ENCODE results near the gene SMTN. TPM values are rescaled to one million over a fixed set of nuclear protein-coding genes. Genes with fewer than 3 reads are reported as not detected.

Gene SMTN
- total and polyA plus RNA-seq, 7 experiments from 2014 or later: 1.1 to 14.9 (median 4.4) TPM

- intact Hi-C loops (cut with micrococcal nuclease): loop anchor here (1.0 to 10.0 kb wide), 20 partner anchors 22 to 798 kb away; partner anchors contain the start of genes LIMK2 (in 2 of the 2), SELENOM (in 2 of the 2), CASTOR1 (in 1 of the 2) and DEPDC5 (in 1 of the 2)
- peak overlapping the region in 7 of 9 donors; percentile 28 to 87 (median 65) for H3K27ac Mint-ChIP-seq
- ChIA-PET POLR2A (interaction anchor here (0.6 to 5.3 kb wide), 20 partner anchors 20 to 210 kb away, joined by 3 to 31 read pairs (median 4); partner anchors contain the start of genes MORC2, PIK3IP1, SELENOM and TUG1), CTCF (interaction anchor here (0.6 to 8.1 kb wide), 23 partner anchors 9 to 452 kb away, joined by 3 to 59 read pairs (median 4); partner anchors contain the start of genes SELENOM and SLC35E4)
- no peaks in the 10 kb centered on the region for H3K27me3 Mint-ChIP-seq
- Histone ChIP-seq H3K4me3 (ENCODE audit: low read length) (peak overlapping the region; percentile 87), H3K27me3 (ENCODE audit: control insufficient read depth in 2 of 2, insufficient read depth in 2 of 2, low read length in 2 of 2) (no peaks in the 10 kb centered on the region), H3K36me3 (ENCODE audit: control insufficient read depth in 2 of 3, insufficient read depth in 3 of 3, low read length in 3 of 3) (peaks cover 0 to 3% (median 0%) of the 10 kb centered on the region in 3 experiments), H3K27ac (ENCODE audit: low read depth, low read length) (peak overlapping the region; percentile 90), H3K9me3 (ENCODE audit: control insufficient read depth in 2 of 3, low read length in 3 of 3) (no peaks in the 10 kb centered on the region), H3K4me1 (ENCODE audit: control insufficient read depth in 2 of 2, insufficient read depth in 2 of 2, low read length in 2 of 2) (peaks cover 13 to 39% of the 10 kb centered on the region in 2 donors)
- peaks cover 26 to 43% (median 38%) of the 10 kb centered on the region in 7 donors for H3K4me1 Mint-ChIP-seq
- peak overlapping the region; percentile 81 to 92 (median 88) for H3K4me3 Mint-ChIP-seq
- peak; percentile 72 to 91 (median 81) for DNase-seq
- ATAC-seq: peak; percentile 89
- H3K36me3 Mint-ChIP-seq: no peaks in the 10 kb centered on the region
- no peaks in the 10 kb centered on the region for H3K9me3 Mint-ChIP-seq
Observed at GRCh38 chr22:31084811-31085492, 3.8 kb downstream of the SMTN start.

GRCh38 chr22:31085493-31085824, 4.3 kb downstream of the SMTN start:
- Histone ChIP-seq H3K4me1 (ENCODE audit: control insufficient read depth in 2 of 2, insufficient read depth in 2 of 2, low read length in 2 of 2) (peaks cover 13 to 38% of the 10 kb centered on the region in 2 donors), H3K36me3 (ENCODE audit: control insufficient read depth in 2 of 3, insufficient read depth in 3 of 3, low read length in 3 of 3) (peaks cover 0 to 3% (median 0%) of the 10 kb centered on the region in 3 experiments), H3K4me3 (ENCODE audit: low read length) (peak overlapping the region; percentile 87), H3K27ac (ENCODE audit: low read depth, low read length) (peak overlapping the region; percentile 90), H3K9me3 (ENCODE audit: control insufficient read depth in 2 of 3, low read length in 3 of 3) (no peaks in the 10 kb centered on the region), H3K27me3 (ENCODE audit: control insufficient read depth in 2 of 2, insufficient read depth in 2 of 2, low read length in 2 of 2) (no peaks in the 10 kb centered on the region)
- intact Hi-C loops (cut with micrococcal nuclease): loop anchor here (2.0 to 10.0 kb wide), 6 partner anchors 75 to 669 kb away; partner anchors contain the start of genes DEPDC5 (in 1 of the 2), DRG1 (in 1 of the 2), LIMK2 (in 1 of the 2) and PRR14L (in 1 of the 2)
- Mint-ChIP-seq H3K4me1 (peaks cover 25 to 42% (median 37%) of the 10 kb centered on the region in 7 donors), H3K27me3 (no peaks in the 10 kb centered on the region), H3K4me3 (peak overlapping the region; percentile 80 to 92 (median 88)), H3K27ac (peak overlapping the region in 4 of 9 donors; percentile 28 to 87 (median 48)), H3K36me3 (no peaks in the 10 kb centered on the region), H3K9me3 (no peaks in the 10 kb centered on the region)
- ChIA-PET CTCF (interaction anchor here (1.0 to 8.1 kb wide), 15 partner anchors 22 to 452 kb away, joined by 3 to 59 read pairs (median 4); partner anchors contain the start of genes SELENOM and SLC35E4), POLR2A (interaction anchor here (0.6 to 5.3 kb wide), 13 partner anchors 22 to 207 kb away, joined by 3 to 31 read pairs (median 5); partner anchors contain the start of genes MORC2, PIK3IP1, SELENOM and TUG1)
- no peak for DNase-seq
- no peak for ATAC-seq

GRCh38 chr22:31085928-31086327, 4.8 kb downstream of the SMTN start:
- ChIA-PET CTCF (interaction anchor here (1.2 to 8.1 kb wide), 6 partner anchors 119 to 195 kb away, joined by 3 to 59 read pairs (median 6); no protein-coding TSS in a partner anchor), POLR2A (interaction anchor here (1.8 to 3.7 kb wide), 3 partner anchors 134 to 146 kb away, joined by 5 to 21 read pairs (median 11); no protein-coding TSS in a partner anchor)
- no peaks in the 10 kb centered on the region for H3K36me3 Mint-ChIP-seq
- peak overlapping the region in 6 of 10 donors; percentile 10 to 92 (median 86) for H3K4me3 Mint-ChIP-seq
- H3K36me3 ChIP-seq (ENCODE audit: control insufficient read depth in 2 of 3, insufficient read depth in 3 of 3, low read length in 3 of 3): peaks cover 0 to 3% (median 0%) of the 10 kb centered on the region in 3 experiments
- no peak overlapping the region for H3K4me3 ChIP-seq (ENCODE audit: low read length)
- peaks cover 13 to 33% of the 10 kb centered on the region in 2 donors for H3K4me1 ChIP-seq (ENCODE audit: control insufficient read depth in 2 of 2, insufficient read depth in 2 of 2, low read length in 2 of 2)
- ATAC-seq (no peak), DNase-seq (no peak)
- H3K27ac ChIP-seq (ENCODE audit: low read depth, low read length): no peak overlapping the region
- H3K9me3 Mint-ChIP-seq: no peaks in the 10 kb centered on the region
- no peaks in the 10 kb centered on the region for H3K27me3 Mint-ChIP-seq
- intact Hi-C loops (cut with micrococcal nuclease): loop anchor here (2.0 to 10.0 kb wide), 6 partner anchors 75 to 669 kb away; partner anchors contain the start of genes DEPDC5 (in 1 of the 2), DRG1 (in 1 of the 2), LIMK2 (in 1 of the 2) and PRR14L (in 1 of the 2)
- no peak overlapping the region for H3K27ac Mint-ChIP-seq
- H3K4me1 Mint-ChIP-seq: peaks cover 22 to 37% (median 34%) of the 10 kb centered on the region in 7 donors
- no peaks in the 10 kb centered on the region for H3K27me3 ChIP-seq (ENCODE audit: control insufficient read depth in 2 of 2, insufficient read depth in 2 of 2, low read length in 2 of 2)
- H3K9me3 ChIP-seq (ENCODE audit: control insufficient read depth in 2 of 3, low read length in 3 of 3): no peaks in the 10 kb centered on the region

GRCh38 chr22:31086703-31087330, 5.7 kb downstream of the SMTN start:
- peak overlapping the region in 2 of 10 donors; percentile 29 to 30 for H3K4me3 Mint-ChIP-seq
- CTCF ChIA-PET: interaction anchor here (0.6 to 8.1 kb wide), 5 partner anchors 137 to 498 kb away, joined by 3 to 59 read pairs (median 10); no protein-coding TSS in a partner anchor
- peaks cover 8 to 25% of the 10 kb centered on the region in 2 donors for H3K4me1 ChIP-seq (ENCODE audit: control insufficient read depth in 2 of 2, insufficient read depth in 2 of 2, low read length in 2 of 2)

GRCh38 chr22:31087744-31088215, 6.7 kb downstream of the SMTN start:
- no peak for ATAC-seq
- no peak overlapping the region for H3K27ac ChIP-seq (ENCODE audit: low read depth, low read length)
- intact Hi-C loops (cut with micrococcal nuclease): loop anchor here in 1 of 2 donors (5.0 to 10.0 kb wide), 2 partner anchors 310 to 667 kb away; partner anchors contain the start of genes DEPDC5, DRG1 and PRR14L
- peaks cover 5 to 16% of the 10 kb centered on the region in 2 donors for H3K4me1 ChIP-seq (ENCODE audit: control insufficient read depth in 2 of 2, insufficient read depth in 2 of 2, low read length in 2 of 2)
- no peaks in the 10 kb centered on the region for H3K27me3 Mint-ChIP-seq
- H3K36me3 ChIP-seq (ENCODE audit: control insufficient read depth in 2 of 3, insufficient read depth in 3 of 3, low read length in 3 of 3): peaks cover 0 to 3% (median 0%) of the 10 kb centered on the region in 3 experiments
- ChIA-PET POLR2A (no interaction called here), CTCF (interaction anchor here (1.1 to 8.1 kb wide), 3 partner anchors 142 to 326 kb away, joined by 3 to 59 read pairs (median 10); no protein-coding TSS in a partner anchor)
- no peaks in the 10 kb centered on the region for H3K9me3 Mint-ChIP-seq
- H3K4me3 ChIP-seq (ENCODE audit: low read length): no peak overlapping the region
- H3K27ac Mint-ChIP-seq: no peak overlapping the region
- H3K4me3 Mint-ChIP-seq: no peak overlapping the region
- no peaks in the 10 kb centered on the region for H3K27me3 ChIP-seq (ENCODE audit: control insufficient read depth in 2 of 2, insufficient read depth in 2 of 2, low read length in 2 of 2)
- no peak for DNase-seq
- no peaks in the 10 kb centered on the region for H3K9me3 ChIP-seq (ENCODE audit: control insufficient read depth in 2 of 3, low read length in 3 of 3)
- H3K4me1 Mint-ChIP-seq: peaks cover 10 to 22% (median 20%) of the 10 kb centered on the region in 7 donors
- H3K36me3 Mint-ChIP-seq: no peaks in the 10 kb centered on the region

More at GRCh38 chr22:31086703-31087330, 5.7 kb downstream of the SMTN start:
- H3K27me3 ChIP-seq (ENCODE audit: control insufficient read depth in 2 of 2, insufficient read depth in 2 of 2, low read length in 2 of 2): no peaks in the 10 kb centered on the region
- no peak overlapping the region for H3K4me3 ChIP-seq (ENCODE audit: low read length)
- H3K27ac ChIP-seq (ENCODE audit: low read depth, low read length): no peak overlapping the region
- Mint-ChIP-seq H3K4me1 (peaks cover 18 to 31% (median 29%) of the 10 kb centered on the region in 7 donors), H3K9me3 (no peaks in the 10 kb centered on the region), H3K27me3 (no peaks in the 10 kb centered on the region), H3K27ac (peak overlapping the region in 1 of 9 donors; percentile 4), H3K36me3 (no peaks in the 10 kb centered on the region)
- DNase-seq: no peak
- ATAC-seq: no peak
- intact Hi-C loops (cut with micrococcal nuclease): loop anchor here in 1 of 2 donors (5.0 to 10.0 kb wide), 2 partner anchors 310 to 668 kb away; partner anchors contain the start of genes DEPDC5, DRG1 and PRR14L
- H3K36me3 ChIP-seq (ENCODE audit: control insufficient read depth in 2 of 3, insufficient read depth in 3 of 3, low read length in 3 of 3): peaks cover 0 to 3% (median 0%) of the 10 kb centered on the region in 3 experiments
- no peaks in the 10 kb centered on the region for H3K9me3 ChIP-seq (ENCODE audit: control insufficient read depth in 2 of 3, low read length in 3 of 3)
- POLR2A ChIA-PET: interaction anchor here (1.0 kb wide), 1 partner anchor 324 kb away, joined by 3 read pairs; no protein-coding TSS in a partner anchor
